ENCODE results near the gene SKIC3.

DNA sequence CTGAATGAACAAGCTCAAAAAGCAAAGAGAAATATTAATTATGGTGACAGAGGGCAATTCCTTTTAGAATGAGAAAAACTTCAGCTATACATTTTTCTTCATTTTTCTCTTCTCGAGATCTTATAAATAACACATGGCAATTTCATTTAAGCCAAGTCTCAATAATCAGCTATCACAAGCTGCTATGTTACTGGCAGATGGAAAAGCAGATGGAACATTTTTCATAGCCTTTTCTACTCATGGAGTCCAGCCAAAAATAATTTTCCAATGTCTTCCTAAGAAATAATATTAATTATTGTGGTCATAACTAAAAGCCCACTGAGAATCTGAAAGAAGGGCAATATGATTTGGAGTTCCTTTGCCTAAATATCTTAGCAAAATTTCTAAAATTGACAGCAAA, 35.6 kb downstream of the SKIC3 start:
- TF ChIP-seq, protein P1, sequence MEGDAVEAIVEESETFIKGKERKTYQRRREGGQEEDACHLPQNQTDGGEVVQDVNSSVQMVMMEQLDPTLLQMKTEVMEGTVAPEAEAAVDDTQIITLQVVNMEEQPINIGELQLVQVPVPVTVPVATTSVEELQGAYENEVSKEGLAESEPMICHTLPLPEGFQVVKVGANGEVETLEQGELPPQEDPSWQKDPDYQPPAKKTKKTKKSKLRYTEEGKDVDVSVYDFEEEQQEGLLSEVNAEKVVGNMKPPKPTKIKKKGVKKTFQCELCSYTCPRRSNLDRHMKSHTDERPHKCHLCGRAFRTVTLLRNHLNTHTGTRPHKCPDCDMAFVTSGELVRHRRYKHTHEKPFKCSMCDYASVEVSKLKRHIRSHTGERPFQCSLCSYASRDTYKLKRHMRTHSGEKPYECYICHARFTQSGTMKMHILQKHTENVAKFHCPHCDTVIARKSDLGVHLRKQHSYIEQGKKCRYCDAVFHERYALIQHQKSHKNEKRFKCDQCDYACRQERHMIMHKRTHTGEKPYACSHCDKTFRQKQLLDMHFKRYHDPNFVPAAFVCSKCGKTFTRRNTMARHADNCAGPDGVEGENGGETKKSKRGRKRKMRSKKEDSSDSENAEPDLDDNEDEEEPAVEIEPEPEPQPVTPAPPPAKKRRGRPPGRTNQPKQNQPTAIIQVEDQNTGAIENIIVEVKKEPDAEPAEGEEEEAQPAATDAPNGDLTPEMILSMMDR (IDR thresholded peaks at IDR 0.05) = no peak
- TF ChIP-seq POLR2A (IDR thresholded peaks at IDR 0.05) = no peak

Measured in stomach (tissue), 4 donors.